Suppressor macrophage treated with lipopolysaccharide for 1 hour (primary cell): ENCODE measurements around the gene RNF25.
A peak's percentile ranks its signal among the peaks of the same experiment; 100 is the strongest.

ENCODE experiments used
- DNase-seq, 3 donors: peaks; one replicate each; pipeline ENCODE4 v3.0.0-alpha.2; 2020 to 2022

RNF25 gene, protein sequence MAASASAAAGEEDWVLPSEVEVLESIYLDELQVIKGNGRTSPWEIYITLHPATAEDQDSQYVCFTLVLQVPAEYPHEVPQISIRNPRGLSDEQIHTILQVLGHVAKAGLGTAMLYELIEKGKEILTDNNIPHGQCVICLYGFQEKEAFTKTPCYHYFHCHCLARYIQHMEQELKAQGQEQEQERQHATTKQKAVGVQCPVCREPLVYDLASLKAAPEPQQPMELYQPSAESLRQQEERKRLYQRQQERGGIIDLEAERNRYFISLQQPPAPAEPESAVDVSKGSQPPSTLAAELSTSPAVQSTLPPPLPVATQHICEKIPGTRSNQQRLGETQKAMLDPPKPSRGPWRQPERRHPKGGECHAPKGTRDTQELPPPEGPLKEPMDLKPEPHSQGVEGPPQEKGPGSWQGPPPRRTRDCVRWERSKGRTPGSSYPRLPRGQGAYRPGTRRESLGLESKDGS

DNA sequence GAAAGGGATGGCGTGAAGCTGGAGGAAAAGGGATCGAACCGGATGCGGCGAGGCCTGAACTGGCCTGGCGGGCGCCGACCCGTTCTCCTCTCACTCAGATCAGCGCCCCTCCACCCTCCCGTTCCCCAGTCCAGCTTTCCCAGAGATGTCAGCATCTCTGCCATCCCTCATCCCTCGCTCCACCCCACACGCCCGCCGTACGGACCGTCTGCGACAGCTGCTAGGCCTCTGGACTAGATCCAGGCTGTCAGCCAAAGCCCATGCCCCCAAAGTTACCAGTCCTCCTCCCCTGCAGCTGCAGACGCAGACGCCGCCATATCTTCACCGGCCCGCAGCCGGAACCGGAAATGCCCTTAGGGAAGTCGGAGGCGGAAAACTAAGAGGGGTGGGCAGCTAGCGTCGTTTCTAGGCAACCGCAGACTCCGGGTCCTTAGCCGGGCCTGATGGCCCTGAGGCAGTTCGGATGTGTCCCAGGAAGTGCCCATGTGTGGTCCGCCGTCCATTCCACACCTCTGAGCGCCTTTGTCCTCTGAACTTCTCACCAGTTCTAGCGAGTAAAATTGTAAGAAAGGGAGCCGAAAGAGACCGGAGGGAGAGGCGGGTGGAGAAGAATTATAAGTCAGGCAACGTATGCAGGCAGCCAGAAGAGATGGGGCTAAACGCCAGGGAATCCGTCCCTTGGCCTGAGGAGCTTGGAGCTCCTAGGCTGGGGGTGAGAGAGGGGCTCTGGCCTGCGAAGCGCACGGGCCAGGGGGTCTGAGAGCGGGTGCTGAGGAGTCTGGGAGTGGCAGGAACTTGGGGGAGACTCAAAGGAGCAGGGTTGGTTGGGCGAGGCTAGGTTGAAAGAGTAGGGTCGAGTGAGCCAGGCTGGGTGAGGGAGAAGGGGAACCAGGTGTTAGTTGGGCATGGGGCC lies at the start of gene RNF25, which contains the start of gene STK36:
TSS of gene RNF25 (minus strand) at position 349 of the 913 bp plus-strand sequence. CDS start at position 317, 32 bp downstream.
TSS of gene STK36 (plus strand) at position 433 of the 913 bp plus-strand sequence. CDS start 744 bp downstream, outside the sequence.
- DNase-seq: peak; percentile 80 to 86 (median 82)

DNA sequence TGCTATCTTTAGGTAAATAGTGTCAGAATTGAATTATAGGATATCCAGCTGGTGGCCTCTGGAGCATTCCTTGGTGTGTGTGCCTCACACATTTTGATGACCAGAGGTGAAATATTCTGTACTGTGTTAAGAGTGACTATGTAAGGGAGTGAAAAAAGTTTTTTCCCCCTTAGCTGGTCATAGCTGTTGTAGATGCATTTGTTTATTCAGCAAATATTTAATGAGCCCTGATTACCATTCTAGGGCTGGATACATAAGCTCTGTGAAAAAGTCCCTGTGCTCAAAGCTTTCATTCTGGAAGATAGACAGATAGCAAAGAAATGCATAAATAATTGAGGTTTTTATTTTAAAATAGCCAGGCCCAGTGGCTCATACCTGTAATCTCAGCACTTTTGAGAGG lies 49.7 kb upstream of the RNF25 start:
- no peak for DNase-seq

- DNase-seq: no peak
Observed at GRCh38 chr2:218720048-218721041, 48.5 kb upstream of the RNF25 start.

DNA sequence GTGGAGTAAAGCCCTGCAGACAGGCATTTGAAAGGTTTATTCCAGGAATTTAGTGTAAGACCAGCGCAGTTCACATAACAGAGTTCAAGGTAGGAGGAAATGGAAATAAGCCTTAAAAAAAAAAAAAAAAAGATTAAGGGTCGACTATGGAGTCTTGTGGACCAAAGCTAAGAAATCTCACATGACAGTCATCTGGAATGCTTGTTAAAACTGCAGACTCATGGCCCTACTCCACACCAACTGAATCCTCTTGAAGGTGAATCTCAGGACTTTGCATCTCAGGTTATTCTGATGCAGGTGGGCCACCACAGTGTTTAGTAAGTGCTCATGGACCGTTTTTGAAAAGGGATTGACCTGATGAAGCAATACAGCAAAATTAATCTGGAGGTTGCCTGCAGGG lies 47.7 kb upstream of the RNF25 start:
- no peak for DNase-seq

GRCh38 chr2:218718058-218718457 lies 46.3 kb upstream of the RNF25 start:
- no peak for DNase-seq

DNA sequence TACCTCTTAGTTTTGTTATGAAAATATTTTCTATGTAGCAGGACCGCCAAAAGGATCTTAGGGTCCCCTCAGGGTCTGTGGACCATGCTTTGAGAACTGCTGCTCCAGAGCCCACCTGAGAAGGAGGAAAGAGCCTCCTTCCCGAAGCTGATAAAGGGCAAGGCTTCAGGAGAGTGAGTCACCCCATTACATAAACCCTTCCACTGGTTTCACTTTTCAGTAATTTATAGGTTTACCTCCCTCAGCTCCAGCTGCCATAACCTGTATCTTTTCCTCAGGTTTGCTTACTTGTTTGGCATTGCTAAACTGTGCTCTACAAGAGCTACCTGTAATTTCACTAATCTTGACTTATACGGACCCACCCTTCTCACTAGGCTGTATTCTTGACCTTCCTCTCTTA lies 45.5 kb upstream of the RNF25 start:
- DNase-seq: peak in 1 of 3 donors; percentile 32

DNA sequence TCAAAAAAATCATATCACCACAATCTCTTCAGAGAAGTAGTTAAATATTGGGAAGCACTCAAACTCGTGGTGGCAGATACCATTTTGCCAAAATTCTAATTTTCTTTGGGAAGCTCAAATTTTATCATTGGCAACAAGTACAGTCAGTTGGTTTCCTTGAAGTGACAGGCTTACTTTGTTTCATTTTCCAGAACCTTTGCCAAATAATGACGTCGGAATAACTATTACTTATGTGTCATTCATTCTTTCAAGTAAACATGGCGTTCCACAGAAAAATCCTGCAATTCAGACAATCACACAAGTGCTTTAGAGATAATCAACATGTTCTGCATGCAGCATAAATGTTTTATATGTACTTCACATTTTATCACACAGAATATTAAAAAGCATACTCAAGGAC lies 44.3 kb upstream of the RNF25 start:
- no peak for DNase-seq

DNA sequence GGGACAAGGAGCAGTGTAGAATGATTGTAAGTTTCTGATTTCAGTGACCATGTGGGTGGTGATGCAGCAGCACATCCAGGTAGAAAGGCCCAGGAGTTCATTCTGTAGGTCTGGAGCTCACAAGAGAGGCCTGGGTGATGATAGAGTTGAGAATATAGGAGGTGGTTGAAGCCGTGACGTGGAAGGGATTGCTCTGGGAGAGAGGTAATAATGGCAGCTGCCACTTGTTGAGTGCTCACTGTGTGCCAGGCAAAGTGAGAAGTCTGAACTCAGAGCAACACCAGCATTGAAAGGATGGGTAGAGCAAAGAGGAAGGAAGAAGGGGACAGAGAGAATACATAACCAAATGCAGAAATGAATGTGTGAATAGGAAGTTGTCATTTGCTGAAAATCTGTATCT lies 42.1 kb upstream of the RNF25 start:
- DNase-seq: peak in 1 of 3 donors; percentile 14

- DNase-seq: no peak
Observed at GRCh38 chr2:218711550-218711929, 39.7 kb upstream of the RNF25 start.

DNA sequence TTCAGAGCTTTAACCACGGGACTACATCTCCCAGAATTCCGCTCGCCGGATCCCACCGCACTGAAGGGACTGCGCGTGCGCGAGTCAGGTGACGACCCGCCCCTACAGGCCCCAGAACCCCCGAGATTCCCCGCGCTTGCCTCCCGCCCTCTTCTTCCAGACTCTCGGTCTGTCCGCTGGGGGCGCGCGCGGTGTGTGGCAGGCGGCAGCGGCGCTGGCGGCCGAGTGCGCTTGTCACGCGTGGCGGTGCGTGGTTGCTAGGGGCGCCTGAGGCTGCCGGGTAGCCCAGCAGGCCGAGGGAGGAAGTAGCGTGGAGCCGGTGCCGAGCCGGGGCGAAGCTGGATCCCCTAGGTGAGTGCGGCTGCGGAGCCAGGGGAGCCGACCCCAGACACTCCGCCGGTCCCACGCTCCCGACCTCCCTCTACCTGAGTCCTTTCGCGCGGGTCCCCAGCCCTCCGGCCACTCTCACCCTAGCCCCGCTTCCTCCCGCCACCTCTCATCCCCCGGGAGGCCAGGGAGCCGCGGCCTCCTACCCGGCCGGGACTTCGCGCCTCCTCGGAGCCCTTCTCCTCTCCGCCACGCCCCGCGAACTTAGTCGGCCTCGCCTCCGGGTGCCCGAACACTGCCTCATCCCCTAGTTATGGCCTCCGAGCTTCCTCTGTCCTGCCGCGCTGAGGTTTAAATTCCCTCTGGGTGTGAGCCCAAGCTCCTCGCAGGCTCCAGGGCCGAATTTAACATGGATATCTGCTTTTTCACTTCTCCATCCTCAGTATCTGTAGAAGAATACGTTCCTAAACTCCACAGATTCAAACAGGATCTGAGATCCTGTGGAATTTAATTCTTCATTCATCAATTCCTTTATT lies 39.1 kb upstream of the RNF25 start, which contains the start of gene TTLL4:
TSS of gene TTLL4 (plus strand) at position 149 of the 863 bp plus-strand sequence. CDS start 26,842 bp downstream, outside the sequence.
- DNase-seq: peak; percentile 99 to 100 (median 99)

GRCh38 chr2:218710334-218710686 lies 38.5 kb upstream of the RNF25 start:
- no peak for DNase-seq

GRCh38 chr2:218709908-218710307 lies 38.1 kb upstream of the RNF25 start:
- no peak for DNase-seq

GRCh38 chr2:218708086-218708485 lies 36.3 kb upstream of the RNF25 start:
- DNase-seq: no peak

DNA sequence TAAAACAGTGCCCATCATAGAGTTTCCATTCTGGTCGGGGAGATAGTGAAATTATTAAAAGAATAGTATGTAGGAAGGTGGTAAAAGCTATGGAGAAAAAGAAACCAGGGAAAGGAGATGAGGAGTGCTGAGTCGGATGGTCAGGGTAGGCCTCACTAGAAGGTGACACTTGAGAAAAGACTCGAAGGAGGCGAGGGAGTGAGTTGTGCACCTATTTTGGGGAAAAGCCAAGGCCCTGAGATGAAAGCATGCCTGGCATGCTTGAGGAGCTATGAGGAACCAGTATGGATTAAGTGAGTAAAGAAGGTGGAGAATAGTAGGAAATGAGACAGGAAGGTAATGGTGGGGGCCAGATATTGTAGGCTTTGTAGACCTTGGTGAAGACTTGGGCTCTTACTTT lies 31.5 kb upstream of the RNF25 start:
- no peak for DNase-seq

DNA sequence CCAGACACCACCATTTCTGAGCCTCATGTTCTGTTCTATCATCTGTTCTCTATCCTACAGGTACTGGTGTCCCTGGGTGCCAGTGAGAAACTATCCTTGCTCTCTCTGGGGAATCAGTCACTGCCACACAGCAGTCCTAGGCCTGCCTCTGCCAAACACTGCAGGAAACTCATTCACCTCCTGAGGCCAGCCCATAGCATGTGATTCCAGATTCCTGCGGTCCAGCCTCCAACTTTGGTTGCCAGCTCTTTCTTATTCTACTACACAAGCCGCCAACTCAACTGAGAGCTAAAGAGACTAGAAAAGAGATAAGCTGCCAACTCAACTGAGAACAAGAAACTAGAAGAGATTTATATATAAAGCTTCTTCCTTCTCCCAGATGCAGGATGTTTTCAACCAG lies 30.0 kb upstream of the RNF25 start:
- no peak for DNase-seq

DNA sequence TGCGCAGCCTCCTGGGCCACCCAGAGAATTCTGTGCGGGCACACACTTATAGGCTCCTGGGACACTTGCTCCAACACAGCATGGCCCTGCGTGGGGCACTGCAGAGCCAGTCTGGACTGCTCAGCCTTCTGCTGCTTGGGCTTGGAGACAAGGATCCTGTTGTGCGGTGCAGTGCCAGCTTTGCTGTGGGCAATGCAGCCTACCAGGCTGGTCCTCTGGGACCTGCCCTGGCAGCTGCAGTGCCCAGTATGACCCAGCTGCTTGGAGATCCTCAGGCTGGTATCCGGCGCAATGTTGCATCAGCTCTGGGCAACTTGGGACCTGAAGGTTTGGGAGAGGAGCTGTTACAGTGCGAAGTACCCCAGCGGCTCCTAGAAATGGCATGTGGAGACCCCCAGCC lies 27.1 kb upstream of the RNF25 start:
- DNase-seq: no peak

GRCh38 chr2:218694405-218695145 lies 22.8 kb upstream of the RNF25 start:
- no peak for DNase-seq

DNA sequence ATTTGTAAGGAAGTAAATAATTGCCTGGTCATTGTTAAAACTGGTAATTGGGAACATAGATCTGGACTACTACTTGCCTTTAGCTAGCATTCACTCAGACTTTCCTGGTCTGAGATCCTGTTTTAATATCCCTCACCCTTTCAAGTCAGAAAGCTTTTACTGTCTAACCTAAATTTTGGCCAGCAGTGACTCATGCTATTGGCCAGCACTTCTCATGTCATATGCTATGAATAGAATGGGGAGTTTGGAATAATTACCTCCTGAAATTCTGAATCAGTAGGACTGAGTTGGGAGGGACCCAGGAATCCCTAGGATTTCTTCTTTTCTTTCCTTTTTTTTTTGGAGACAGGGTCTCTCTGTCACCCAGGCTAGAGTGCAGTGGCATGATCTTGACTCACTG lies 19.4 kb upstream of the RNF25 start:
- peak in 1 of 3 donors; percentile 16 for DNase-seq

DNA sequence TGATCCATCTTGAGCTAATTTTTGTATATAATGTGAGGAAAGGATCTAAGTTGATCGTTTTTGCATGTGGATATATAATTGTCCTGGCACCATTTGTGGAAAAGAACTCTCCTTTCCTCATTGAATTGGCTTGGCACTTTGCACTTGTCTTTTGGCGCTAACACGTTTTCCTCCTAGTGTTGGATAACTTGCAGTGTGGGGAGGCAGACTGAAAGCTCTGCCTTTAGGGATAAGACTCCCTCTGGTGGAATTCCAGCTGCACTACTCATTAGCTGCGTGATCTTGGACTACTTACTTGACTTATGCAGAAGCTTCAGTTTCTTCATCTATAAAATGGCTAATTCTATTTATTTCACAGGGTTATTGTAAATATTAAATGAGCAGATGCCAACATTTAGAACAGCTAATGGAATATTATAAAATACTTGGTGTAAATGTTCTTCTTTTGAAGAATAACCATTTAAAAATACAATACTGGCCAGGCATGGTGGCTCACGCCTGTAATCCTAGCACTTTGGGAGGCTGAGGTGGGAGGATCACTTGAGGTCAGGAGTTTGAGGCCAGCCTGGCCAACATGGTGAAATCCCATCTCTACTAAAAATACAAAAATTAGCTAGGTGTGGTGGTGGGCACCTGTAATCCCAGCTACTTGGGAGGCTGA lies 15.7 kb upstream of the RNF25 start:
- peak; percentile 85 to 92 (median 88) for DNase-seq

GRCh38 chr2:218680061-218680460 lies 8.3 kb upstream of the RNF25 start:
- DNase-seq: peak; percentile 43 to 71 (median 66)
